ENCODE measurements around the gene PTAR1.

DNA sequence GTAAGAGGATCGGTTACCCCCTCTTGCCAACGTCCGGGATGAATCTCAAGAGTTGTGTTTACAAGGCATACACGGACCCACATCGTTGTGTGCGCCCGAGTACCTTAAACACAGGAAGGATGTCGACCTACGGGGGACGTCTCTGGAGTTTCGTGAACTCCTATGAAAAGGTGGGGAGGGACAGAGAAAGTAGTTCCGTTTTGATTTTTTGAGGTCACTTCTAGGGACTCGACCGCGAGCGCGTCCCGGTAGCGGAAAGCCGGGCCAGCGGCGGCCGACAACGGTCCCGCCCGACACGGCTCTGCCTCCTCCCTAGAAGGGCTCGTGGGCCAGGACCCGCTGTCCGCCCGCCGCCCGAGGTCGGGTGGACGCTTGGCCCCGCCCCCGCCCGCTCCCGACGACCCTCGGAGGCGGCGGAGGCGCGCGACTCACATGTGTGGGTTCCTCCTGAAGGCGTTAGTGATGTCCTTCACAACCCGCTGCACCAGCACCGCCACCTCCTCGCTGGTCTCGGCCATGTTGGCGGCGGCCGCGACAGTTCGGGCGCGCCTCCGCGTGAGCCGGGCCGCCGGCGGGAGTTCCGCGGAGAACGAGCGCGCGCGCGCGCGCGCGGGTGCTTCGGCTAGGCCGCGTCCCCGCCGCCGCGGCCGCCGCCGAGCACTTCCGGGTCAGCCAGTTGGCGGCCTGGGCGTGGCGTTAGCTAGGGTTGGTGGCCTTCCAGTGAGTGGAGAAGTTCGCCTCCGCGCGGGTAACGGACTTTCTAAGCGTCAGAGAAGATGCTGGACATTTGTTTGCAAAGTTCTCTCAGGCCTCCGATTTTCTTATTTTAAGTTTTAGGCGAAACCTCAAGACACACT lies at the start of gene PTAR1:
- TF ChIP-seq CTCF (IDR thresholded peaks at IDR 0.05) (no peak), POLR2A (IDR thresholded peaks at IDR 0.05) (no peak)

All from lower leg skin (tissue), 3 donors.